ENCODE results near the gene MAP7D1. TPM values are rescaled to one million over a fixed set of nuclear protein-coding genes. Genes with fewer than 3 reads are reported as not detected.
A peak's percentile ranks its signal among the peaks of the same experiment; 100 is the strongest.
"Not testable (repeated sequence)": the region's sequence is repeated elsewhere in the genome, so short reads cannot be mapped to it uniquely, and the experiment has no call there.

Gene MAP7D1
- total RNA-seq, 1 donor from 2014 or later, result 383 TPM

DNA sequence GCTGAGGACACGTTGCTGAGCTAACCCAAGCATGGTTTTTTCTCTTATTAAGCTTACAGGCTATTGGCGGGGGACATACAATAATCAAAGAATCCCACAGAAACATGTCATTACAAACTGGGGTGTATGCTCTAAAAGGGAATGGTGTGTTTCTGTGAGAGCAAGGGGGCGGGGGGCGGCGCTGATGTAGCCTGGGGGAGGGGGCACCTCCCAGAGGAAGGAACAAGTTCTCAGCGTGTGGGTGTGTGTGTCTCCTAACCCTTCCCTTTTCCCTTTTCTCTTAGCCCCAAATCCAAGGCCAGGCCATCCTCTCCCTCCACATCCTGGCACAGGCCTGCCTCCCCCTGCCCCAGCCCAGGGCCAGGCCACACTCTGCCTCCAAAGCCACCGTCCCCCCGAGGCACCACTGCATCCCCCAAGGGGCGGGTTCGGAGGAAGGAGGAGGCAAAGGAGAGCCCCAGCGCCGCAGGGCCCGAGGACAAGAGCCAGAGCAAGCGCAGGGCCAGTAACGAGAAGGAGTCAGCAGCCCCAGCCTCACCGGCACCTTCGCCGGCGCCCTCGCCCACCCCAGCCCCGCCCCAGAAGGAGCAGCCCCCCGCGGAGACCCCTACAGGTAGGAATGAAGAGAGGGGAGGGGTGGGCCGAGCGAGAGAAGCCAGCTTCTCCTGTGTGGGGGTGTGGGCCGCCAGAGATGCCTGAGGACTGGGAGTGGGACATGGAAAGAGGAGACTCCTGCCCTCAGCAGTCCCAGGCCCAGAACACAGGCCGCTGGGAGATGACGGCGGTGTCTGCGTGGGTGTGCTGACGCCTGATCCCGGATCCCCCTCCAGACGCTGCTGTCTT, 21.9 kb downstream of the MAP7D1 start:
- ATAC-seq (no peak), DNase-seq (ENCODE audit: missing footprints) (no peak)
- intact Hi-C loops (cut with DNase I), result loop anchor here (2.0 kb wide), 1 partner anchor 23 kb away; no protein-coding TSS in a partner anchor

DNA sequence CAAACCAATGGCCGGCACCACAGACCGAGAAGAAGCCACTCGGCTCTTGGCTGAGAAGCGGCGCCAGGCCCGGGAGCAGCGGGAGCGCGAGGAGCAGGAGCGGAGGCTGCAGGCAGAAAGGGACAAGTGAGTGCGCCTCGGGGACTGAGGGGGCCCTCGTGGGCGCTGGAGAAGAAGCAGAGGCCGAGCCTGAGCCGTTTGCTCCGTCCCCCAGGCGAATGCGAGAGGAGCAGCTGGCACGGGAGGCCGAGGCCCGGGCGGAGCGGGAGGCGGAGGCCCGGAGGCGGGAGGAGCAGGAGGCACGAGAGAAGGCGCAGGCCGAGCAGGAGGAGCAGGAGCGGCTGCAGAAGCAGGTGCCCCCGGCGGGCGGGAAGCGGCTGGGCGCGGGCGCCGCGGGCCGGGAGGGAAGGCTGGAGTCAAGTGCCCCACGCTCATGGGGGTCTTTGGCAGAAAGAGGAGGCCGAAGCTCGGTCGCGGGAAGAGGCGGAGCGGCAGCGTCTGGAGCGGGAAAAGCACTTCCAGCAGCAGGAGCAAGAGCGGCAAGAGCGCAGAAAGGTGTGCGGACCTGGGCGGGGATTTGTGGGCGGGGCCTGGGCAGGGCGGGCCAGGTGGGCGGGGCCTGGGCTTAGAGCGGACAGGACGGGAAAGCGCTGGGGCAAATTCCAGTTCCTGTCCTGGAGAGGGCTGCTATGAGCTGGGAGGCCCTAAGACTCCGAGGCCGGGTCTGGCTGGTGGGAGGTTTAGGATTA, 22.7 kb downstream of the MAP7D1 start:
- intact Hi-C loops (cut with DNase I), result no loop called here
- DNase-seq (ENCODE audit: missing footprints), result no peak
- peak; percentile 17 for ATAC-seq

DNA sequence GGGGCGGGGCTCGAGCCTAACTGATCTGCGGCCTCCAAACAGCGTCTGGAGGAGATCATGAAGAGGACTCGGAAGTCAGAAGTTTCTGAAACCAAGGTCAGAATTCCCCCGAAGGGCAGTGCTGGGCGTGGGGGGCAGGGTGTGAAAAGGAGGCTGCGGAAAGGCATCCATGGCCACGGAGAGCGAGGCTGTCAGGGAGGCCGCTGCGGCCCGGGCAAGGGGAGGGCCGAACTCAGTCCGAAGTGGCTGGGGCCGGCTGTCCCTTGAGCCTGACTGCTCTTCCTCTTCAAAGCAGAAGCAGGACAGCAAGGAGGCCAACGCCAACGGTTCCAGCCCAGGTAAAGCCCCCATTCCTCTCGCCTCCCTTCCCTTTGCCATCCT, 23.2 kb downstream of the MAP7D1 start:
- intact Hi-C loops (cut with DNase I), result no loop called here
- DNase-seq (ENCODE audit: missing footprints) (no peak), ATAC-seq (no peak)

DNA sequence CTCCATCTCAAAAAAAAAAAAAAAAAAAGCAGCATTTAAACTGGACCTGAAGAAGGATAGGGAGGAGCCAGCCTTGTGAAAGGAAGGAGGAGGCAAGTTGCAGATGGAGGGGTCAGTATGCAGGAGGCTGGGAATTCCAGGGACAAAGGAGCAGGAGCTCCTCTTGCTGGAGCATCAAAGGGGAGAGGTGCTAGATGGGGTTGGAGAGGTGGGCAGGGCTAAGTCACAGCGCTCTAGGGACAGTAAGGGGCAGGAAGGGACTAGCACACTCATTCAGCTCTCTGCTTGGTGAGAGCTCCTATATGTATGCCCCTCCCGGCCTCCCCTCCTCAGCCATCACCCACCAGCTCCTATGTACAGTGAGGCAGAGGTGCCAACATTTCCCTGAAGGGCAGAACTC, 26.8 kb downstream of the MAP7D1 start:
- ATAC-seq (no peak), DNase-seq (ENCODE audit: missing footprints) (no peak)
- intact Hi-C loops (cut with DNase I), result no loop called here

DNA sequence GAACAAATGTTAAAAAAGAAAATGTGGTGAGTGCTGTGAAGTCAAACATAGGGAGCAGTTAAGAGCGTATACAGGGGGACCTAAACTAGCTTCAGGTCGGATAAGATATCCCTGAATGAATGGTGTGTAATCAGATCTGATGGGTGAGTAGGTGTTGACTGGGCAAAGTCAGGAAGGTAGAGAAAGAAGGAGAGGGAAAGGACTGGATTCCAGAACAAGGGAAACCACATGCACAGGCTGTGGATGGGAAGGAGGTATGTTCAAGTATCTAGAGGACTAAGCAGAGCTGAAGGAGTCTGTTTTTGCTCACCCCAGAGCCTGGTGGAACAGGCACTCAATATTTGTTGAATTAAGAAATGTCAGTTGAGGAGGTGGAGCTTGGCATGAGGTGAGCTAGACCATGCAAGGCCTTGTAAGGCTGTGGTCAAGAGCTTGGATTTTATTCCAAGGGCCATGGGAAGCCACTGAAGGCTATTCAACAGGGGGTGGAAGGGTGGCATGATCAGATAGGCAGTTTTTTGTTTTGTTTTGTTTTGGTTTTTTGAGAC, 27.4 kb downstream of the MAP7D1 start:
- no peak for ATAC-seq
- intact Hi-C loops (cut with DNase I), result no loop called here
- DNase-seq (ENCODE audit: missing footprints), result no peak

DNA sequence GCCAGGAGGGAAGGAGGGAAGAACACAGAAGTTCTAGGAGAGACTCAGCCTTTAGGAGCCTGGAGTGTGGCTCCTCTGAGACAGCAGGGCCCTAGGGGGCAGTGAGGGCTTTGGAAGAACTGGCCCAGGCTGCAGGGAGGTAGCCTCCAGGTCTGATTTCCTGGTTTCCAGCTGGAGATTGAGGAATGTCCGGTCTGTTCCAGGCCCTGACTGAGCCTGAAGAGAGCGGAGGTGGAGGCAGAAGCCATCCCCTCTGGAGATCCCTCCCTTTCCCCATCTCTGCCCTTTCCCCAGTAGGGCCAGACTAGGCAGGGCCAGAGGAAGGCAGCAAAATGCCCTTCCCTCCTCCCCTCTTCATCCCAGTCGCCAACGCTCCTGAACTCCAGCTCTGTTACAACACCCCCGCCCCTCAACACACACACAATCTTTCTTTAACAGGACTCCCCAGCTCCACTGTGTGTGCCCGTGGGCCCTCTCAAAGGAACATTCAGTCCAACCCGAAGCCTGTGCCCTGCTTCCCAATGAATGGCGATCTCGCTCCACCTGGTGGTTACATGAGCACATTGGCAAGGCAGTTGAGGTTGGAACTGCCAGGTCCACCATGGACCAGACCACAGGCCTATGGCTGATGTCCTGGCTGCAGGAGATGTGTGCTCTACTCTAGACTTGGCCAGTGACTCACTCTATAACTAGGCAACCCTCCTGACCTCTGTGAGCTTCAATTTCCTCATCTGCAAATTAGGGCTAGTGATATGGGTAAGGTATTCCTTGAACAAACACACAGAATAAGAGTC, 32.0 kb downstream of the MAP7D1 start:
- peak; percentile 91 for DNase-seq (ENCODE audit: missing footprints)
- ATAC-seq, result peak; percentile 94
- intact Hi-C loops (cut with DNase I), result loop anchor here (1.0 to 2.0 kb wide), 2 partner anchors 39 to 87 kb away; partner anchors contain the start of gene TRAPPC3

DNA sequence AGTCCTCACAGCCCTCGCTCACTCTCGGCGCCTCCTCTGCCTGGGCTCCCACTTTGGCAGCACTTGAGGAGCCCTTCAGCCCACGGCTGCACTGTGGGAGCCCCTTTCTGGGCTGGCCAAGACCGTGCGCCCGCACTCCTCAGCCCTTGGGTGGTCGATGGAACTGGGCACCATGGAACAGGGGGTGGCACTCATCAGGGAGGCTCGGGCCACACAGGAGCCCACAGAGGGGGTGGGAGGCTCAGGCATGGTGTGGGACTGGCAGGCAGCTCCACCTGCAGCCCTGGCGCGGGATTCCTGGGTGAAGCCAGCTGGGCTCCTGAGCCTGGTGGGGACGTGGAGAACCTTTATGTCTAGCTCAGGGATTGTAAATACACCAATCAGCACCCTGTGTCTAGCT, 40.8 kb downstream of the MAP7D1 start:
- intact Hi-C loops (cut with DNase I); DNase-seq (ENCODE audit: missing footprints); ATAC-seq: not testable (repeated sequence)

DNA sequence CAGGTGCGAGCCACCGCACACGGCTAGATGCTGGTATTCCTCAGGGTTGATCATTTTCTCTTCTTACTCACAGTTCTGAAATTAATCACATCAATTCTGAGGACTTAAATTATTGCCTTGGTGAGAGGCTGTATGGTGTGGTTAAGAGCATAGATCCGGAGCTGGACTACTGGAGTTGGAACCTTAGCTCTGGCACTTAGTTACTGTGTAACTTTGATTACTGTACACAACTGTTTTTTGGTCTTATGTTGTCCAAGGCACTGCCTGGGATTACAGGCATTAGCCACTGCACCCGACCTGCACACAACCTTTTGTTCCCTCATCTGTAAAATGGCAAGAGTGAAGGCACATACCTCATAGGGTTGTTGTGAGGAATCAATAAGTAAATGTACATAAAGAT, 42.7 kb downstream of the MAP7D1 start:
- intact Hi-C loops (cut with DNase I), result no loop called here
- DNase-seq (ENCODE audit: missing footprints) (no peak), ATAC-seq (no peak)

DNA sequence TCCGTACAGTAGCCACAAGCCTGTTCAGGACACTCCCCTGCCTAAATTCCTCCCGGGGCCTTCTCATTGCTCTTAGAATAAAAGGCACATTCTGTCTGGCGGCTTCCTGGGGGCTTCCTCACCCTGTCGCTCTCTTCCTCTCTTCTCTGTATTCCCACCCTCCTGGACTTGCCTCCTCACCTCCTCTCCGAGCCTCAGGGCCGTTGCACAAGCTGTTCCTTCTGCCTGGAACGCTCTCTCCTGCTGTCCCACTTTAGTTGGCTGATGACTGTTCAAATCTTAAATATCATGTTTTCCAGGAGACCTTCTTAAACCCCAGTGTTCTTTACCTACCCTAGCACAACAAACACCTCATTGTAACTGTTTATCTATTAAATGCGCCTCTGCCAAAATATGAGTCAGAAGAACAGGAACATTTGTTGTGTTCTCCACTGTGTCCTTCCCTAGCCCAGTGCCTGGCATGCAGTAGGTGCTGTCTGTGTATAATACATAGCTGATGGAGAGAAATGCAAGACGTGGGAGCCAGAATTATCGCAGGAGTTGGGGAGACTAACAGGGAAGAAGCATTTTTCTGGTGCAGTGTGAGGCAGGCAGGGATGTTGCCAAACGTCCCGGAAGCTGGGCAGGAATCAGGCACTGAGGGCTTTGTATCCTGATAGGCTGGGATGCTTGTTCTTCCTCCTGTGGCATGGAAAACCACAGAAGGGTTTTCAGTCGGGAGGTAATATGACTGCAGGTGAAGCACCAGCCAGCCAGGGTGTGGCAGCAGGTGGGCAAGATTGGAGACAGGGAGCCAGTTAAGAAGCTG, 44.2 kb downstream of the MAP7D1 start:
- intact Hi-C loops (cut with DNase I), result loop anchor here (5.0 kb wide), 1 partner anchor 82 kb away; no protein-coding TSS in a partner anchor
- DNase-seq (ENCODE audit: missing footprints) (no peak), ATAC-seq (peak; percentile 56)

DNA sequence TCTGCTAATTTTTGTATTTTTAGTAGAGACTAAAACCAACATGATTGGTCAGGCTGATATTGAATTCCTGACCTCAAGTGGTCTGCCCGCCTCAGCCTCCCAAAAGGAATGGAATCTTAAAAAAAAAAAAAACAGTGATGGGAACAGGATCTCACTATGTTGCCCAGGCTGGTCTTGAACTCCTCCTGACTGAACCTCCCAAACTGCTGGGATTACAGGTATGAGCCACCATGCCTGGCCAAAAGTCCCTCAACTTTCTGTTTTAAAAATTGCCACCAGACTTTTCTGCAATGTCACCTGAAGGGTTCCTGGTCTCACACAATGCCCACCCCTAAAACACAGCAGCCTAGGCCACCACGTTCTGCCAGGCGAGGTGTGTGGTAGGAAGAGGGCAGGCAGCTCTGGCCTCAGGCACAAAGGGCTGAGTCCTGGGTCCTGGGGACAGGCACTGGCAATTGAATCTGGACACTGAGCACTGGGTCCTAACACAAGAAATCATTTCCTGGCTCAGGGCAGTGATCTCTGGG, 47.1 kb downstream of the MAP7D1 start:
- DNase-seq (ENCODE audit: missing footprints) (no peak), ATAC-seq (no peak)
- intact Hi-C loops (cut with DNase I), result loop anchor here (5.0 kb wide), 1 partner anchor 79 kb away; no protein-coding TSS in a partner anchor

DNA sequence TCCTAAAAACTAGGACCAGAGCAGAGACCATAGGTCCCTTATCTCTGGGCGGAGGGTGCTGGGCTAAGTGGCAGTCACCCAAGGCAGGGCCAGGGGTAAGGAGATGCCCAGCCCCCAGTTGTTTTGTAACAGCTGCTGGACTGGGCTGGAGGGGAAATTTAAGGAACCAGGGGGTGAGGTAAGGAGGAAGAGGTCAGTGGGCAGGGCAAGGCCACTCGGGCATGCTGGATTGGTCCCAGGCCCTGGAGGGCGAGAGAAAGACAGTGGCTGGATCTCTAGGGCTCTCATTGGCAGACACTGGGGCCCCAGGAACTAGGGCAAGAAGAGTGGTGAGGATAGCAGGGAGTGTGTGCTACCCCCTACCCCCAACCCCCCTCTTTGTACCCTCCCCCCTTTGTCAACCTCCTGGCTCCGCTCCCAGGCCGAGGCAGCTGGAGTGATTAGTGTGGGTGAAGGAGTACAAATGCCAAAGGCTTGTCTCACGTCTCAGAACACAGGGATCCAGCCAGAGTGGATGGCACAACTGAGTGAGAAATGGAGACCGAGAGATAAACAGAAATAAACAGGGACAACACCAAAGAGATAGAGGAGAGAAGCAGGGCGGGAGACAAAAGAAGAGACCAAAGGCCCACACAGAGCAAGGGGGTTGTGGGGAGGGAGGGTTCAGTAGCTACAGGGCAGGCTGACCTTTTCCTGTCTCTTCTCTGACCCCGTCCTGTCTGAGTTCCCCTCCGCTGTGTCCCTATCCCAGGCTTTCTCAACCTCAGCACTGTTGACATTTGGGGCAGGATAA, 47.8 kb downstream of the MAP7D1 start:
- ATAC-seq (peak; percentile 70), DNase-seq (ENCODE audit: missing footprints) (peak; percentile 85)
- intact Hi-C loops (cut with DNase I), result loop anchor here (5.0 kb wide), 1 partner anchor 79 kb away; no protein-coding TSS in a partner anchor

DNA sequence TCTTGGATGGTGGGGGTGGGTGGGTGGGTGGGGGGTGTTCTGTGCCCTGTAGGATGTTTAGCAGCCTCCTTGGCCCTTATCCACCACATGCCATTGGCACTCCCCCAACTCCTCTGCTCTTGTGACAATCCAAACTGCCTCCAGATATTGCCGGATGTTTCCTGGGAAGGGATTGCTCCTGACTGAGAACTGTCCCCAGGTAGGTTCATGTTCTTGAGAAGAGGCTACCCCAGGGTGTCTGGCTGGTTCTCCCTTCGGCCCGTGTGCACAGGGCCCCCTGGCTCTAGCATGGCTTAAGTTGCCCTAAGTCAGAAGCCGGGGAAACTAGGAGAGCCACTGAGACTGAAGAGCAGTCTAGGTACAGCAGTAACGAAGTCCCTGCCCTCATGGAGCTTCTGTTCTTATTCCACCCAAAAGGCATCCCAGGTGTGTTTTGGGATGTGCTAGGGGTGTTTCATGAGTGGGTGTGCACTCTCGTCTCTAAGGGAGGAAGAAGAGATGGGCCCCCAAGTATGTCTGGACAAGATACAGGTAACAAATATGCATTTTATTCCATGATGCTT, 48.5 kb downstream of the MAP7D1 start:
- intact Hi-C loops (cut with DNase I), result loop anchor here (5.0 kb wide), 1 partner anchor 78 kb away; no protein-coding TSS in a partner anchor
- no peak for DNase-seq (ENCODE audit: missing footprints)
- peak; percentile 15 for ATAC-seq

DNA sequence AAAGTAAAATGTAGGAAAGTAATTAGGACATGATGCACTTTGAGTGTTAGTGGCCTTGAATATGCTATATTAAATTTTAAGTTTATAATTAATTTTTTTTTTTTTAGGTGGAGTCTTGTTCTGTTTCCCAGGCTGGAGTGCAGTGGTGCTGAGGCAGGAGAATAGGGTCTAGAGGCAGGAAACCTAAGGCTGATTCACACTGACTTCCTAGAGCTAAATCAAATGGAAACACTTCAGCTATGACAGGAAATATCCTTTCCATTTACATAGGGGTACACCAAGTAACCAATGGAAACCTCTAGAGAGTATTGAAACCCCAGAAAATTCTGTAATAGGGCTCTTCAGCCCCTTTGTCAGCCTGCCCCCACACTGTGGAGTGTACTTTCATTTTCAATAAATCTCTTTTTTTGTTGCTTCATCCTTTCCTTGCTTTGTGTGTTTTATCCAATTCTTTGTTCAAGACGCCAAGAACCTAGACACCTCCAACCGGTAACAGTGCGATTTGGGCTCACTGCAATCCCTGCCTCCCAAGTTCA, 50.4 kb downstream of the MAP7D1 start:
- ATAC-seq, result no peak
- intact Hi-C loops (cut with DNase I), result no loop called here

DNA sequence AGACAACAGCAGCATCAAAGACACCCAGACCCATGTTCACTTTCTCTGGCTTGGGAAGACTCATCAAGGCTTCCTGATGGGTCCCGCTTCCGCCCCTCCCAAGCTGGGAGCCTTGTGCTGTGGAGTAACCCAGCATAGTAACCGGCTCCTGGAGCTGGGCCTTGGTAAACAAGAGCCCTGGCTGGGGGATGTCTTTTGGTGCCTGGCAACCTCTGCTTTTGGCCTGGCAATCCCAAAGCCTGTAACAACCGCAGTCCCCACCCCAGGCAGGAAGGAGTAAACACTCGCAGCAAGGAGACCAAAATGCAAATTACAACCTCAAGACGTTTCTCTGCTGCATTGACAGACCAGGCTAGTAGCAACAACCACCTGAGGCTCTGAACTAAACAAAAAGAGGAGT, 51.4 kb downstream of the MAP7D1 start:
- DNase-seq (ENCODE audit: missing footprints) (peak; percentile 76), ATAC-seq (peak; percentile 32)
- intact Hi-C loops (cut with DNase I), result no loop called here

More for the DNA sequence above, 50.4 kb downstream of the MAP7D1 start:
- no peak for DNase-seq (ENCODE audit: missing footprints)

DNA sequence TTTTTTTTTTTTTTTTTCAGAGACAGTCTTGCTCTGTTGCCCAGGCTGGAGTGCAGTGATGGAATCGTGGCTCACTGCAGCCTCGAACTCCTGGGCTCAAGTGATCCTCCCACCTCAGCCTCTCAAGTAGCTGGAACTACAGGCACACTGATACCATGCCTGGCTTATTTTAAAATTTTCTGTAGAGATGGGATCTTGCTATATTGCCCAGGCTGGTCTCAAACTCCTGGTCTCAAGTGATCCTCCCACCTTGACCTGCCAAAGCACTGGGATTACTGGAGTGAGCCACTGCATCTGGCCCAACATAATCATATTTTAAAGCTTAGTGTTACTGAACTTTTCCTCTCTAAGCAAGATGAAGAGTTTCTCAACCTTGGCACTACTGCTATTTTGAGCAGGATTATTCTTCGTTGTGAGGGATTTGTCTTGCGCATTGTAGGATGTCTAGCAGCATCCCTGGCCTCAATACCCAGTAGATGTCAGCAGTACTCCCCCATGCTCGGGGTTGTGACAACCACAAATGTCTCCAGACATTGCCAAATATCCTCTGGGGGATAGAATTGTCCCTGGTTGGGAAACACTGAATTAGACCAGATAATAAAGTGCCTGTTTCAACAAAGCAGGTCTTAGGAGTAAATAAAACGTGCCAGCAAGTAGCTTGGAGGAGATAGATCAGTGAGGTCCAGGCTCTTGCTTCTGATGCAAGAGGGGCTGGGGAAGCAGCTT, 53.2 kb downstream of the MAP7D1 start:
- DNase-seq (ENCODE audit: missing footprints) (no peak), ATAC-seq (peak; percentile 20)
- intact Hi-C loops (cut with DNase I), result no loop called here

DNA sequence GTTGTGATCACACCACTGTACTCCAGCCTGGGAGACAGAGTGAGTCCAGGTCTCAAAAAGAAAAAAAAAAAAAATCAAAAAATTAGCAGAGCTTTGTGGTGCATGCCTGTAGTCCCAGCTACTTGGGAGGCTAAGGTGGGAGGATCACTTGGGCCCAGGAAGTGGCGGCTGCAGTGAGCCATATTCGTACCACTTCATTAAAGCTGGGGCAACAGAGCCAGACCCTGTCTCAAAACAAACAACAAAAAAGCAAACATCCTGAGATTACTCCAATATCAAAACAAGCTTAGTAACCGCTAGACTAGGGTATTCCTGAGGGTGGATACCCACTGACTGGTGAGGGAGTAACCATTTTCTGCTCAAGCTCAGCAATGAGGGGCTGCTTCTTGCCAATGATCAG, 55.3 kb downstream of the MAP7D1 start:
- no peak for ATAC-seq

More for the DNA sequence above, 55.3 kb downstream of the MAP7D1 start:
- DNase-seq (ENCODE audit: missing footprints), result no peak
- intact Hi-C loops (cut with DNase I), result no loop called here
